Endothelial cell of umbilical vein (primary cell): ENCODE measurements around the gene OPTN. TPM values are rescaled to one million over a fixed set of nuclear protein-coding genes. Genes with fewer than 3 reads are reported as not detected.

Source experiments
- BruUV-seq: library from RNA; stranded (reverse); fragments of 400-500 nt; replicated peaks from 2 replicates; lab custom pipeline; 2021; lab: Mats Ljungman, UMichigan
- CTCF ChIA-PET: fragments of 300-600, 350-600 bp; sonication (Branson Sonifier 250); formaldehyde crosslinking; loops from one replicate; lab custom pipeline; 2021; ENCODE audit warnings: antibody characterized with exemption, inconsistent platforms; lab: Charles Lee
- POLR2A ChIA-PET: fragments of 300-600, 350-600 bp; sonication (Branson Sonifier 250); formaldehyde crosslinking; loops from one replicate; lab custom pipeline; 2021; ENCODE audit warnings: antibody characterized with exemption, inconsistent platforms; lab: Charles Lee
- DNase-seq: peaks from one replicate; pipeline ENCODE4 v3.0.0-alpha.2; 2011; ENCODE audit warnings: low read depth, low spot score
- FAIRE-seq: peaks from 2 replicates; lab custom pipeline; 2011; peaks lifted over from hg19 to GRCh38; lab: Jason Lieb, UNC
- H2AFZ ChIP-seq: 2 replicates; pipeline ENCODE4 v1.6.0; 2012; ENCODE audit warnings: low read depth, low read length, control low read depth, inconsistent platforms
- H3K27ac ChIP-seq: 2 replicates; pipeline ENCODE4 v1.5.1; 2011; ENCODE audit warnings: low read depth, mild to moderate bottlenecking, control low read depth, low read length, moderate library complexity; ENCODE audit not compliant: insufficient read depth
- H3K27me3 ChIP-seq, 2 experiments: 2 replicates each; pipeline versions ENCODE4 v1.6.0 to v1.6.1; 2011; ENCODE audit warnings: low read length in 2 of 2, mixed read lengths in 1 of 2; ENCODE audit not compliant: control insufficient read depth in 2 of 2, insufficient read depth in 2 of 2
- H3K36me3 ChIP-seq, 2 experiments: 2 replicates in 1 of 2; 3 replicates in 1 of 2; pipeline ENCODE4 v1.5.1; 2011; ENCODE audit warnings: low read length in 2 of 2, mild to moderate bottlenecking in 1 of 2, moderate library complexity in 1 of 2; ENCODE audit not compliant: control insufficient read depth in 2 of 2, insufficient read depth in 2 of 2; ENCODE audit errors: extremely low read depth in 1 of 2
- H3K4me1 ChIP-seq: 3 replicates; pipeline ENCODE4 v1.5.1; 2011; ENCODE audit warnings: mild to moderate bottlenecking, low read length; ENCODE audit not compliant: control insufficient read depth, insufficient read depth; ENCODE audit errors: extremely low read depth
- H3K4me2 ChIP-seq: 2 replicates; pipeline ENCODE4 v1.6.1; 2011; ENCODE audit warnings: low read length, control low read depth, mixed read lengths; ENCODE audit not compliant: insufficient read depth
- H3K4me3 ChIP-seq, 3 experiments: fragments of 200-600 bp in 1 of 3; sonication (generic), shearing (Covaris generic) in 1 of 3; replicated peaks in 1 of 3; 2 replicates each; pipeline ENCODE4 v1.5.1; 2011 to 2016; ENCODE audit warnings: control low read depth in 3 of 3, low read length in 3 of 3, mild to moderate bottlenecking in 2 of 3, inconsistent platforms in 1 of 3, low read depth in 1 of 3, moderate library complexity in 1 of 3; ENCODE audit not compliant: insufficient read depth in 1 of 3
- H3K79me2 ChIP-seq: 2 replicates; pipeline ENCODE4 v1.6.0; 2012; ENCODE audit warnings: low read length, inconsistent platforms; ENCODE audit not compliant: control insufficient read depth, insufficient read depth
- H3K9ac ChIP-seq: replicated peaks from 2 replicates; pipeline ENCODE3; 2011; ENCODE audit warnings: low read length, control low read depth; ENCODE audit not compliant: insufficient read depth; ENCODE audit errors: extremely low read depth
- H3K9me1 ChIP-seq: replicated peaks from 3 replicates; pipeline ENCODE4 v1.6.0; 2011; ENCODE audit warnings: mild to moderate bottlenecking, low read length; ENCODE audit not compliant: control insufficient read depth, insufficient read depth; ENCODE audit errors: extremely low read depth
- H3K9me3 ChIP-seq: replicated peaks from 2 replicates; pipeline ENCODE4 v1.5.1; 2012; ENCODE audit warnings: low read length, inconsistent platforms; ENCODE audit not compliant: control insufficient read depth, insufficient read depth
- H4K20me1 ChIP-seq: replicated peaks from 2 replicates; pipeline ENCODE3; 2011; ENCODE audit warnings: mild to moderate bottlenecking, low read length; ENCODE audit not compliant: control insufficient read depth, insufficient read depth; ENCODE audit errors: extremely low read depth
- CTCF ChIP-seq, 2 donors: IDR thresholded peaks; 1 replicate in 1 of 2; 2 replicates in 1 of 2; pipeline ENCODE4 v1.5.1; 2011; ENCODE audit warnings: low read length in 2 of 2, mild to moderate bottlenecking in 2 of 2, moderate library complexity in 2 of 2, control low read depth in 1 of 2, inconsistent platforms in 1 of 2, low read depth in 1 of 2; ENCODE audit not compliant: insufficient read depth in 1 of 2; ENCODE audit errors: extremely low read depth in 1 of 2
- EZH2 ChIP-seq: IDR thresholded peaks from 2 replicates; pipeline ENCODE4 v1.6.1; 2012; ENCODE audit warnings: borderline replicate concordance, low read depth, mild to moderate bottlenecking, moderate library complexity, low read length, inconsistent platforms; ENCODE audit not compliant: severe bottlenecking
- FOS ChIP-seq: IDR thresholded peaks from 2 replicates; pipeline ENCODE4 v1.6.1; 2011; ENCODE audit warnings: mild to moderate bottlenecking, low read length, moderate library complexity, borderline replicate concordance; ENCODE audit not compliant: insufficient read depth
- GATA2 ChIP-seq: IDR thresholded peaks from 2 replicates; pipeline ENCODE4 v1.7.0; 2011; ENCODE audit warnings: low read depth, mild to moderate bottlenecking, moderate library complexity, mixed read lengths, low read length; ENCODE audit not compliant: insufficient read length, insufficient read depth
- JUN ChIP-seq: IDR thresholded peaks from 2 replicates; pipeline ENCODE4 v1.6.1; 2011; ENCODE audit warnings: borderline replicate concordance, low read depth; ENCODE audit not compliant: insufficient read length, insufficient read depth
- MAX ChIP-seq: IDR thresholded peaks from 2 replicates; pipeline ENCODE4 v1.6.1; 2011; ENCODE audit not compliant: insufficient read depth, insufficient read length
- MYC ChIP-seq: IDR thresholded peaks from one replicate; pipeline ENCODE4 v1.6.1; 2011; ENCODE audit warnings: mild to moderate bottlenecking, low read depth, low read length
- POLR2A ChIP-seq: IDR thresholded peaks from 2 replicates; pipeline ENCODE4 v1.6.1; 2012; ENCODE audit warnings: low read depth, mild to moderate bottlenecking, control low read depth, low read length
- POLR2AphosphoS5 ChIP-seq: IDR thresholded peaks from 2 replicates; pipeline ENCODE4 v1.6.1; 2012; ENCODE audit warnings: low read depth, mild to moderate bottlenecking, control low read depth, low read length, moderate library complexity; ENCODE audit not compliant: insufficient read depth
- dilution Hi-C: fragments of 300-500 bp; cut with MboI; formaldehyde crosslinking; loops from one replicate; pipeline ENCODE4 v1.15.0; 2019; ENCODE audit warnings: low sequenced_read_pairs; ENCODE audit not compliant: extremely low pct_ligation_motif_present
- intact Hi-C: fragments of 100-400 bp; cut with micrococcal nuclease; formaldehyde crosslinking; loops from one replicate; pipeline ENCODE4 v1.10.0; 2022
- polyA plus RNA-seq, 4 experiments: library from polyadenylated mRNA; depleted of rRNA in 3 of 4; stranded (reverse) in 3 of 4; unstranded in 1 of 4; fragments of >200 nt; gene quantifications; 2 replicates each; pipeline versions ENCODE4 v1.2.1 to v1.2.3, GENCODE V29; 2011 to 2012; ENCODE audit warnings: missing spikeins in 1 of 4
- total RNA-seq: library from RNA; stranded (reverse); gene quantifications from 2 replicates; pipeline ENCODE4 v1.2.3, GENCODE V29; 2021

OPTN gene
- total and polyA plus RNA-seq, 2 donors (not counting 3 experiments of a cell fraction or from before 2014, with no cell fraction given) = 22.7 to 94.2 TPM

GRCh38 chr10:13117841-13118783 is 18.1 kb downstream of the OPTN start:
- no peaks in the 10 kb centered on the region for H3K27me3 ChIP-seq
- peaks cover 13 to 28% of the 10 kb centered on the region in 2 experiments for H3K36me3 ChIP-seq
- H3K27ac ChIP-seq = no peak overlapping the region
- intact Hi-C loops = no loop called here
- dilution Hi-C loops = no loop called here
- no peaks in the 10 kb centered on the region for H3K9me3 ChIP-seq
- no peaks in the 10 kb centered on the region for H4K20me1 ChIP-seq
- no peak overlapping the region for H3K4me3 ChIP-seq
- H3K79me2 ChIP-seq = no peaks in the 10 kb centered on the region
- no peaks in the 10 kb centered on the region for H3K4me1 ChIP-seq
- peak; percentile 40 for FAIRE-seq
- H2AFZ ChIP-seq = no peak overlapping the region
- no TSS peak for BruUV-seq
- ChIA-PET CTCF (interaction anchor here (1.1 kb wide), 1 partner anchor 914 kb away, joined by 3 read pairs; no protein-coding TSS in a partner anchor), POLR2A (interaction anchor here (0.6 kb wide), 1 partner anchor 190 kb away, joined by 11 read pairs; no protein-coding TSS in a partner anchor)
- no peak for TF ChIP-seq MAX
- no peak for TF ChIP-seq MYC
- TF ChIP-seq POLR2A = no peak
- no peak for TF ChIP-seq EZH2
- no peak for TF ChIP-seq FOS
- no peak for TF ChIP-seq CTCF (IDR thresholded peaks at IDR 0.05; ENCODE audit: extremely low read depth in 1 of 2, insufficient read depth in 1 of 2, low read depth in 1 of 2, low read length in 2 of 2)
- no peak for TF ChIP-seq GATA2
- no peak for TF ChIP-seq POLR2AphosphoS5
- TF ChIP-seq JUN = no peak
- no peak for DNase-seq
- H3K9ac ChIP-seq = no peak overlapping the region
- H3K4me2 ChIP-seq = no peak overlapping the region
- H3K9me1 ChIP-seq = no peaks in the 10 kb centered on the region
